22Rv1 (cell line): ENCODE results near the gene PHACTR1.

ENCODE experiments used
- H3K27ac ChIP-seq: fragments of 450-650 bp; 2 replicates; pipeline ENCODE4 v1.5.1; 2017
- ZFX ChIP-seq: fragments of 450-650 bp; IDR thresholded peaks from 2 replicates; pipeline ENCODE4 v1.6.1; 2017; ENCODE audit warnings: antibody characterized with exemption, borderline replicate concordance
- TF ChIP-seq, protein P1 (sequence below): fragments of 450-650 bp; IDR thresholded peaks from 2 replicates; pipeline ENCODE4 v1.5.1; 2017; ENCODE audit warnings: mild to moderate bottlenecking

Gene PHACTR1

DNA sequence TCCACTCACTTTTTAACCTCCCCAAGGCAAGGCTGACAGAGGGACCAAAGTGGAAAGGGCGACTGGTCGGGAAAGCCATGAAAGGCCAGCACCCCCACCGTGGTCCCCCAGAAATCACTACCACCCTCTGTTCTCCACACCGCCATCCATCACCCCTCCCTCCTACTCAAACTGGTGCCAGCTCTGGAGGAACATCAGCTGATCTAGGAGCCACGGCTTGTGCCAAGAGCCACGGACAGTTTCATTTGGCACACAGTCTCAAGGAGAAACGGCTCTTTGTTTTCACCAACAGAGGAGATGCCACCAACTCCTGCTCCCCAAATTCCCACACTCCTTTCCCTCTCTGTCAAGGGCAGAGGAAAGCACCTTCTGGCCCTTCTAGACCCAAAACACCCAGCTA, 585.7 kb downstream of the PHACTR1 start:
- TF ChIP-seq, protein P1, sequence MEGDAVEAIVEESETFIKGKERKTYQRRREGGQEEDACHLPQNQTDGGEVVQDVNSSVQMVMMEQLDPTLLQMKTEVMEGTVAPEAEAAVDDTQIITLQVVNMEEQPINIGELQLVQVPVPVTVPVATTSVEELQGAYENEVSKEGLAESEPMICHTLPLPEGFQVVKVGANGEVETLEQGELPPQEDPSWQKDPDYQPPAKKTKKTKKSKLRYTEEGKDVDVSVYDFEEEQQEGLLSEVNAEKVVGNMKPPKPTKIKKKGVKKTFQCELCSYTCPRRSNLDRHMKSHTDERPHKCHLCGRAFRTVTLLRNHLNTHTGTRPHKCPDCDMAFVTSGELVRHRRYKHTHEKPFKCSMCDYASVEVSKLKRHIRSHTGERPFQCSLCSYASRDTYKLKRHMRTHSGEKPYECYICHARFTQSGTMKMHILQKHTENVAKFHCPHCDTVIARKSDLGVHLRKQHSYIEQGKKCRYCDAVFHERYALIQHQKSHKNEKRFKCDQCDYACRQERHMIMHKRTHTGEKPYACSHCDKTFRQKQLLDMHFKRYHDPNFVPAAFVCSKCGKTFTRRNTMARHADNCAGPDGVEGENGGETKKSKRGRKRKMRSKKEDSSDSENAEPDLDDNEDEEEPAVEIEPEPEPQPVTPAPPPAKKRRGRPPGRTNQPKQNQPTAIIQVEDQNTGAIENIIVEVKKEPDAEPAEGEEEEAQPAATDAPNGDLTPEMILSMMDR: no peak
- no peak for TF ChIP-seq ZFX
- no peak overlapping the region for H3K27ac ChIP-seq

DNA sequence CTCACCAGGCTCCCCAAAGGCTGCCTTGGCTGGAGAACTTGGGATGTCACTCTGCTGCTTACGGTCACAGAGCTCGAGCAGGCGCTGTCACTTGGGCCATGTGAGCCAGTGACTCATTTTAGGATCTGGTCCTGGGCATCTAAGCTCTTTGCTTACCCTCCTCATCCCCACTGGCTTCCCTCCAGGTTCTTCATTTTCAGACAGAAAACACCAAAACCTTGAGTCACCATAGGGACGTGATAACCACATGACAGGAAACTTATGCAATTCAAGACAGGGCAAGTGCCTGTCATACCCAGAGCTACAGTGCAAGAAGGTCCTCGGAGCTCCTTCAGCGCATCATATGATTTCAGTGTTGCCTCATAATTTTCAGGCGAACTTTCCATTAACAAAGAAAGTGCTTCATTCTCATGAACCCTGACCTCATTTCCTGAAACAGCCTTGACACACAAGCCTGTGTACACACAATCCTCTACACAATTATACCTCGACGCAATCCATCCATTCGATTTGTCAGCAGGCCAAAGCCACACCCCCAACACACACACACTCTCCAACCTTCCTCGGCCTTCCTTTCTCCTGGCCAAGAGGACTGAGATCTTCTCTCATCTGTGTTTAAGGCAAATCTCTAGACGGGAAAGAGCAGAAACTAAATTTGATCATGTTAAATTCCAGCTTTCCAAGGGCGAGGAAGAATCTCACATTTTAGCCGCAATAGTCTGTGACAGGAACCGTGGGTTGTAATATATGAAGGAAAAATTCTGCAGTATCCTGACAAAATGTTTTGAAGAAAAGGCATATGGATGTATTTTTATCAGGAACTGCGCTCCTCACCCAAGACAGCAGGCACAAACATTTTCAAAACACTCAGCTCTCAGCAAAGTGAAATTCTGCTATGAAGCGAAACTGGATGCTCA, 586.4 kb downstream of the PHACTR1 start:
- TF ChIP-seq ZFX: no peak
- TF ChIP-seq, protein P1: no peak
- H3K27ac ChIP-seq: no peak overlapping the region

DNA sequence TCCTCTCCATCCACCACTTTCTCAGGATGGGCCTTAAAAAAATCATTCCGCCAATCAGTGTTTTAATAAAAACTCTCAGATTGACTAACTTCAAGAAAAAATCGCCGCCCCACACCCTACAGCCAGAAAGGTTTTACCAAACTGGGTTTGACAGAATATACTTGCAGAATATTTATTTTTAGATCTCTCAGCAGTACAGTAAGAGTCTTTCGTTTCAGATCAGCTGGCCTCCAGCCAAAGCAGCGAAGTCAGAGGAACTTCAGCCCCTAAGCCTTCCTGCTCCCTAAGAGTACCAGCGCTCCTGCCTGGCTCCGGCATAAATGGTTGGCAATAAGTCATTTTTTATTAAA, 587.1 kb downstream of the PHACTR1 start:
- TF ChIP-seq, protein P1: no peak
- no peak for TF ChIP-seq ZFX
- H3K27ac ChIP-seq: no peak overlapping the region

DNA sequence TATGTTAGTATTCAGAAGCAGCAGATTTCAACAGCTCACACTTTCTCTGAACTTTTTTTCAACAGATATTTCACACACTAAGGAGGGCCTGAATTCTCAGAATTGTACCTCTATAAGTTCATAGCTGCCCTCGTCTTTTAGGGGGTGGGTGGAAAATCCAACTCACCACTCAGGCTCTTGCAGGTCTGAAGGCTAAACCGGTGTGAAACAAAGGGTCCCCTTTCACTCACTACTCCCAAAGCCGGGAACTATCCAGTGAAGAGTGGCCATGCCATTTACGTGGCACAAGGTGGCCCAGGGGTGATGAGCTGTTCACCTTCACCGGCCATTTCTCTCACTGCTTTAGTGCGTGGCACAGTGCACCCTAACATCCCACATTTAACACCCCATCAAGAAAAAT, 587.5 kb downstream of the PHACTR1 start:
- TF ChIP-seq, protein P1: no peak
- no peak for TF ChIP-seq ZFX
- H3K27ac ChIP-seq: no peak overlapping the region

DNA sequence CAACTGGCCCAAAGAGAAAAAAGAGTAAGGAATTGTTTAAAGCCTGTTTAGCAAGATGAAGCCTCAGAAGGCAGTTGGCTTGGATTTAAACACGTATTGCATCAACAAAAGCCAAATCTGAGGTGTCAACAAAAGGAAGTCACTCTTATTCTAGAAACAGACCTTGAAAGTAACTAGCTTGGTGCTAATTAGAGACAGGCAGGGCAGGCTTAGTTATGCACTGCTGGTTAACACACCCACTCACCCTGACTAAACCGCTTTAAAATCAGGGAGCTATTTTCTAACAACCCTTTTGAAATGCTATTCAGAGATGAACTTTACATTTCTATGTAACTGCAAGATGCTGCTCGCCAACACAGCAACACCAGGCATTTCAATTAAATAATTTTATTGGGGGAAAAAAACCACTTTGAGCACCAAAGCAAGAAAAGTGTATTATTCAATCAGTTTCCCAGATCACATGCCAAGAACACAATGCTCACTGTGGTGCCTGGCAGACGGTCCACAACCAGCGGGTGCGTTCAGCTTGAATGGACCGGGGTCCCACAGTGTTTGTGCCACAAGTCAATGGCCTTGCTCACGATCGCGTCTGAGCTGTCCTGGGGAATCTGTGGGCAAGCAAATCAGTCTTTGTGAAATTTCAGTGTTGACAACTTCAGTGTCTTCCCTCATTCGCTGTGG, 588.2 kb downstream of the PHACTR1 start:
- H3K27ac ChIP-seq: no peak overlapping the region
- TF ChIP-seq, protein P1: no peak
- no peak for TF ChIP-seq ZFX

DNA sequence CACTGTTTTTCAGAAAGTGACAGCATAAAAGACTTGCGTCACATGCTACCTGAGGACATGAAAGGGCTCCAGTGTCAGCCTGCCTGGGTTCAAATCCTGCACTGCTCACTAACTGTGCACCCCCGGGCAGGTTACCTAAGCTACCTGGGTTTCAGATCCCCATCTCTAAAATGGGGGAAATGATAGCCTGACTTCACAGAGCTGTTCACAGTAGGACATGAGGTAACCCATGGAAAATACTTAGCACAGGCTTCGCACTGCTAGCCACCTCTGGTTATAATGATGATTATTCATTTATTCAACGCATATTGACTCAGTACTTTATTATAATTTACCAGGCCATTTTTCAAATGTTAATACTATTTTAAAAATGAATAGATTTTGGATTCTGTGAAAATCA, 588.7 kb downstream of the PHACTR1 start:
- H3K27ac ChIP-seq: no peak overlapping the region
- no peak for TF ChIP-seq ZFX

DNA sequence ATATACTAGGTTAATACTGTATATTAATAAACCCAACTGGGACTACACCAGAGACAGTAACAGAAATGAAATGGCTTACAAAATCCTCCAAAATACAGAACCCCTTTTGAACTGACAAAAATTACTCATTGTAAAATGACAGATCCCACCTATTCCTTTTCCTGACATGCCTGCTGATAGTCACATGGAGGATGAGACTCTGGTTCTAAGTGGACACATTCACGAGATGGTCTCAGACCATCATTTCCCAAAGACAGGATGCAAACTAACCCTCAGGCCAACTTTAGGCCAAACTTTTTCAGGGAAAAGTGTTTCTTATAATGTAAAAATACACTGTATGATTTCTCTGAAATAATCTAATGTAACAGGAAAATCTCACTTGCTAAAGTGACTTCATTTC, 589.2 kb downstream of the PHACTR1 start:
- H3K27ac ChIP-seq: no peak overlapping the region
- no peak for TF ChIP-seq ZFX
- TF ChIP-seq, protein P1: no peak
